ENCODE results near the gene MAPK11. TPM values are rescaled to one million over a fixed set of nuclear protein-coding genes. Genes with fewer than 3 reads are reported as not detected.

Gene MAPK11
- polyA plus RNA-seq (ENCODE audit: insufficient read length in 4 of 4) = 1 to 10 TPM; 6.8 to 9.4 (median 8.8) TPM

DNA sequence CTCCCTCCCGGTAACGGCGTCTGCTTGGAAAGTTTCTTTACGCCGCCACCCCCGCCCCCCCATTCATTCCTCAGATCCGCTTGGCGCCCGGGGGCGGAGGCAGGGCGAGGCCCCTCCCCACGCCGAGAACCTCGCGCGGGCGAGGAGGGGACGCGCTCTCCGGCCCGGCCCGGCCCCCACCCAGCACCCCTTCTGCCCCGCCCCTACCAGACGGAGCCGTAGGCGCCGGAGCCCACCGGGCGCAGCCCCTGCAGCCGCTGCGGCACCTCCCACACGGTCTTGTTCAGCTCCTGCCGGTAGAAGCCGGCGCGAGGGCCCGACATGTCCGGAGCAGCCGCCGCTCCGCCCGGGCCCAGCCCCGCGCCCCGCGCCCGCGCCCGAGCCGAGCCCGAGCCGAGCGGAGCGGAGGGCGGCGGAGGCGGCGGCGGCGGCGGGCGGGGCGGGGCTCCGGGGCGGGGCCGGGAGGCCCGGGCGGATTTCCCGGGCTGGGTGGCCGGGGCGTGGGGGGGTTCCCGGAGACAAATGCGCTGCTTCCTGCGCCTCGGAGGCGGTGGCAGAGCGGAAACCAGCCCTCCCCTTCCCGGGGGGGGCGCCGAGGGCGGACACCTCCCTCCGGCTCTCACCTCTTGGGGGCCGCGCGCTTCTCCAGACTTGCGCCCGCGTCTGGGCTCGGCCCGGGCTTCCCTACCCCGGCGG is at the start of gene MAPK11:
TSS of gene MAPK11 (minus strand) at position 411 of the 696 bp plus-strand sequence. CDS start at position 323, 88 bp downstream.
- no peak for DNase-seq (ENCODE audit: low read depth in 4 of 4, low spot score in 2 of 4)

DNA sequence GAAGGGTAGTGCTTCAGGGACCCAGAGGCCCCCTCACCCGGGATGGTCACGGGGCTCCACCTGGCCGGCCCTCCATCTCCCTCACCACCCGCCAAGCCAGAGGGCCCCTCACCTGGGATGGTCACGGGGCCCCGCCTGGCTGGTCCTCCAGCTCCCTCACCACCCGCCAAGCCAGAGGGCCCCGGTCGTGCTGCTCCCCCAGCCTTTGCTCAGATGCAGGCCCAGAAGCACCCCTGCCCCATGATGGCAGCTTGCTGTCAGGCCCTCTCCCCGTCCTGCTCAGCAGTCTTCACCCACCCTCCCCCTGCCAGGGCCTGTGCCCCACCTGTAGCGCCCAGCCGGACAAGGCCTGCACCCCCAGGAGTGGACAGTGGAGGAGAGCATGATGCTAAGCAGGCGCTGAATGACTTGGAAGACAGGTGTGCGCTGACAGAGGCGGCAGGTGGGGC is 49.3 kb upstream of the MAPK11 start:
- no peak for DNase-seq (ENCODE audit: low read depth in 4 of 4, low spot score in 2 of 4)

DNA sequence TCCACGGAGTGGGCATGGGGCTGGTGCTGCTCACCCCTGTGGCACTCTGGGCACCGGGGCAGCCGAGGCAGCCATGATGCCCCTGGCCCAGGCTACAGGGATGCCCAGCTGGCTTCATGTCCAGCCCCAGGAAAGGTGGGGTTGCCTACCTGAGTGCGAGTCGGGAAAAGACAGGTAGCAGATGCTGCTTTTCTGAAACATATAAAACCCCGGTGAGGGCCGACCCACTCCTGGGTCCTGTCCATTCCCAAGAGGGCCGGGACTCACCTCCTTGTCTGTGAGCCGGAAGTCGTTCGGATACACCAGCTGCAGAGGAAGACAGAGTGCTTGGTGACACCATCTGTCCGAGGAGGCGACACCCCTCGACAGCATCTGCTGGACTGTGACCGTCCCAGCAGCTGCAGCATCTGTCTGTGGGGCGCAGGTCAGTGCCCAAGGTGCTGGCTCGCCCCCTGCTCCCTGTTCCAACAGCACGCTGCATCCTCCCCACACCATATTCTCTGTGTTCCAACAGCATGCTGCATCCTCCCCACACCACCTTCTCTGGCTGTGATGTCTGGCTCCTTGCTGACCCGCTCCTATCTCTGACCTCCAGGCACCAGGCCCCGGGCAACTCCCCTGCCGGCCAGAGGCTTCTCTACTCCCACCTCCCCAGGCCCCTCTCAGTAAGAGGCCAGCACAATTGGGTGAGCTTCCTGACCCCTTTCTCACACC is 48.7 kb upstream of the MAPK11 start:
- DNase-seq (ENCODE audit: low read depth in 4 of 4, low spot score in 2 of 4) = no peak

DNA sequence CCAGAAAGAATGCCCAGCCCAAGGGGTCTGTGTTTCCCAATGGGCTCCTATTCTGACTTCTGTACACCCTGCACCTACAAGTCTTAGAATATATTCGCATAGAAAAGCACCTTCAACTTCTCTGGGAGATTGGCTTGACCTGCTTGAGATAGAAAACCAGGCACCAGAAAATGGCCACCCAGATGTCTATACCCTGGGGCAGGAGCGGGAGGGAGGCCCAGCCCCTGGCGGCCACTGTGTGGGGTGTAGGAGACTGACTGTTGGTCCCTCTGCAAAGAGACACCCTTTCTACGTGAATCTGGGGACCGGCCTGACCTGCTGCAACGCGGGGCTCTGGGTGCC is 48.1 kb upstream of the MAPK11 start:
- DNase-seq (ENCODE audit: low read depth in 4 of 4, low spot score in 2 of 4) = no peak

DNA sequence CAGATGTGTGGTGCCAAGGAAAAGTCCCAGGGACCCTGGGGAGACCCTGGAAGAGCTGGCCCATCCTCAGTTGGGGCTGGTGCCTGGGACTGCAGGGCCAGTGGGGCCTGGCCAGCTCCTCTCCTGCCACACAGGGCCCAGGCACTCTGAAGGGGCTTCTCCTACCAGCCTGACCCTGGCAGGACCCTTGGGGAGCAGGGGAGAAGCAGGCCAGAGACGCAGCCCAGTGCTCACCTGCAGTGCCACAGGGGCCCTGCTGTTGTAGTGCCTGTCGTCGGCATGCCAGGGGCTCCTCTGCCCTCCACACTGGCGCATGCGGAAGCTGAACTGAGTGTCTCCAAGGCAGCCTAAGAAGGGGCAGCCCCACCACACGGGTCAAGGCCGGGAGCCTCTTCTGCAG is 47.5 kb upstream of the MAPK11 start:
- no peak for DNase-seq (ENCODE audit: low read depth in 4 of 4, low spot score in 2 of 4)

DNA sequence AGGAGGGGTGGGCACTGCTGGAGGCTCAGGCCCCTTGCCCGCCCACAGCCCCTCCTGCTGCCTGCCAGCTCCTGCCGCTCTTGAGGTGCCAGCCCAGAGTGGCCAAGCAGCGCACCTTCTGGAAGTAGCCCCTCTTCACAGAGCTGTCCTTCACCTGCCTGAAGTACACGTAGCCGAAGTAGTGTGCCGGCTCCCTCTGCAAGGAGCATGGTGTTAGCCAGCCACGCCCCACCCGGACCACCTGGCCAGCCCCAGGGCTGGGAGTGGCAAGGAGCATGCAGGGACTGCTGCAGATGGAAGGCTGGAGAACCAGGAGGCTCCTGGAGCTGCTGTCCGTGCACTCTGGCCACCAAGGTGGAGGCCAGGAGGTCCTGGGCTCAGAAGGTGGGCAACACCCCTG is 47.0 kb upstream of the MAPK11 start:
- no peak for DNase-seq (ENCODE audit: low read depth in 4 of 4, low spot score in 2 of 4)

DNA sequence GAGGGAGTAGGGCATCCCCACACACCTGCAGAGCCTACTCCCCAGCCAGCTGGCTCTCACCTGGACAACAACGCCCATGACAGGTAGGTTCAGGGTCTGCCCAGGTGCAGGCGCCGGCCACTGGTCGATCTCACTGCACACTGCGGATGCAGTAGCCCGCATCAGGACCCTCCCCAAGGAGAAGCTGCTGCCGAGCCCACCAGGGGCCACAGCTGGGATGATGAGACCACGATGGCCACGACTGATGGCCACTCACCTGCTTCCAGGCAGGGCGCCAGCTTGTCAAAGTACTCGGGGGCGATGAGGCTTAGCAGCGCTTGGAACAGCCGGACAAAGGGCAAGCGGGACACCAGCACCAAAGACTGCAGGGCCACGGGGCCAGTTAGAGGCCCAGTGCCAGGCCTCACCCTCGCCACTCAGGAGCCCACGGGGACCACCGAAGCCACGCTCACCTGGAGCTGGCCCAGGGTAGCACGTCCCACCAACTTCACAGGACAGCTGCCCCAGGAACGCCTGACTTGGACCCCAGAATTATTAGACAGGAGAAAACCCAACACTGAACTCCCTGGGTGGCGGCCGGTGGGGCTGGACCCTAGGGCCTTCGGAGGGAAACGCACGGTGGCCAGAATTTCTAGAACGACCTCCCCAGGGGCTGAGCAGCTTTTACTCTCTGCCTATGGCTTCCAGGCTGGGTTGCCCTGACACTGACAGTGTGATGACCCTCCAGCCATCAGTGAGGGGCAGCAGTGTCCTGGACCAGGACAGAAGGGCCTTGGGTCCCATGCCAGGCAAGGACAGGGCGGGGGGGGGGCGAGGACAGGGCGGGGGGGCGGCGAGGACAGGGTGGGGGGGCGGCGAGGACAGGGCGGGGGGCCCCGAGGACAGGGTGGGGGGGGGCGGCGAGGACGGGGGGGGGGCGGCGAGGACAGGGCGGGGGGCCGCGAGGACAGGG is 46.2 kb upstream of the MAPK11 start:
- no peak for DNase-seq (ENCODE audit: low read depth in 4 of 4, low spot score in 2 of 4)

DNA sequence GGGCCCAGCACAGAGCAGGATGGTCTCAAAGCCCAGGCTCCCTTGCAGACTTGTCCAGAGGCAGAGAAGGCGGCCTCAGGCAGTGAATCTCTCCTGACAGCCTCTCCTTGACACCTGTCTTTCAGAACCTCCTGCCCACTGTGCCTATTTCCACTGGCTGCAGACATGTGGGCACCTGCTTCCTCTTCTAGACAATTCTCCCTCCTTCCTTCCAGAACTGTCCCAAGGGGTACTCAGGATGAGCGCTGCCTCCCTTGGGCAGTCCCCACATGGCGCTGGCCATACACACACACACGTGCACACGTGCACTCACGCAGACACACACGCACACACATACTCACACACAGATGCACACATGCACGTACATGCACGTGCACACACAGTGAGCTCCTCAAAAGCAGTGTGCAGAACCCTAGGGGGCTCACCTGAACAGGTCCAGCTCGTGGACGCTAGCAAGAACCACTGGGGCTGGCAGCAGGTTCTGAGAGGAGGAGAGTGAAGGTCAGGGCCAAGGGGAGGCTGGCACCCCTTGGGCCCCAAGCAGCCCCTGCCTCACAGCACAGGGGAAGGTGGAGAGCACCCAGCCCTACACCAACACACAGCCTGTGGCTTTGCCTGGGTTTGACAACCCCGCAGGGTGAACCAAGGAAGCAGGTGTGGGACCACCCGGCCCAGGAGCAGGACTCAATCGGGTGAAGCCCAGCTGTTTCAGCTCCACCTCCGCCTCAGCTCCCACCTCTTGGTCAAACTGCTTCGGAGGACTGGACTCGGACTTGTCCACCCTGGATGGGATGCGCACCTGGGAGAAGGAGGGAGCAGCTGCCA is 45.3 kb upstream of the MAPK11 start:
- no peak for DNase-seq (ENCODE audit: low read depth in 4 of 4, low spot score in 2 of 4)

DNA sequence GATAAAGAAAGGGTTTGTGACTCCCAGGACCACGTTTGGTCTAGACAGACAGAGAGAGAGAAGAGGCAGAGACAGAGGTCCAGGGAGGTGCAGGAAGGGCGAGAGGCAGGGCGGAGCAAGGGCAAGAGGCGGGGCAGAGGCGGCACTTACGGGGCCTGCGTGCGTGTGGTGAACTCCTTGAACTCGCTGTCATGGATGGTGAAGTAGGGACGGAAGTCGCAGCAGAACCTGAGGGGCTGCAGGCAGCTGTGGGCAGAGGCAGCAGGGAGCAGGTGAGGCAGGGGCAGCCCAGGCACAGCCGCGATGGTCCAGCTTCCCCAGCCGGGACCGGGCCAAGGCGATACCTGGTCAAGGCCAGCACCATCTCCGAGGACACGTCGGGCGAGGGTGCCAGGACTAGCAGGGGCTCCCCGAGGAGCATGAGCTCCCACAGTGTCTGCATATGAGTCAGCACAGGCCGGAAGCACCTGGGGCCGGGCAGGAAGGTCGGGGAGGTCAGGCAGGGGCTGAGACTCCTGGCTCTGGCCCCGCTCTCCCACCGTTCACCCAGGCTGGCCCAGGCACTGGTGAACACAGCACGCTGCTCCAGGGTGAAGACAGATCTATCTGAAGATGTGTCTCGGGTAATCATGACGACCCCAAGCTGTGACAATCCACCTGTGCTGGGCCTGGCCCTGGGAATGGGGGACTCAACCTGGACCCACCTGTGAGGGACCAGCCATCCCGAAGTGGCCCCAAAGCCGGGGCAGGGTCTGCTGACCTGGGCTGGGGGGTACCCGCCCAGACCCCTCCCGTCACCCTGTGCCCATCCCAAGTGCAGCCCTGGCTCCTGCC is 44.5 kb upstream of the MAPK11 start:
- DNase-seq (ENCODE audit: low read depth in 4 of 4, low spot score in 2 of 4) = no peak

DNA sequence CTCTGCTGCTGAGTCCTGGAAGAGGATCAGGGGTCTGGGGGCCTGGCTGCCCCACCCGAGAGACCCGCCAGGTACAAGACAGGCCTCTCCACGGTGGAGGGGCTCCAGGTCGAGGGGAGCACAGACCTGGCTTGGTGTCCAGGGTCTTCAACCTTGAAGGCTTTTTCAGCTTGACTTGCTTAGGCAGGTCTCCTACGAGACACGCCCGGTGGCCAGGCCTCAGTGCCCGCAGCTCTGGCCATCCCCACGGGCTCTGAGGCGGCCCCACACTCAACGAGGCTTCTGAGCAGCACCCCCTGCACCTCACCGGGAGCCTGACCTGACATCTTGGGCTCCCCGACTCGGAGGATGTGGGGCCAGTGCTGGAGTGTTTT is 43.9 kb upstream of the MAPK11 start:
- DNase-seq (ENCODE audit: low read depth in 4 of 4, low spot score in 2 of 4) = no peak

DNA sequence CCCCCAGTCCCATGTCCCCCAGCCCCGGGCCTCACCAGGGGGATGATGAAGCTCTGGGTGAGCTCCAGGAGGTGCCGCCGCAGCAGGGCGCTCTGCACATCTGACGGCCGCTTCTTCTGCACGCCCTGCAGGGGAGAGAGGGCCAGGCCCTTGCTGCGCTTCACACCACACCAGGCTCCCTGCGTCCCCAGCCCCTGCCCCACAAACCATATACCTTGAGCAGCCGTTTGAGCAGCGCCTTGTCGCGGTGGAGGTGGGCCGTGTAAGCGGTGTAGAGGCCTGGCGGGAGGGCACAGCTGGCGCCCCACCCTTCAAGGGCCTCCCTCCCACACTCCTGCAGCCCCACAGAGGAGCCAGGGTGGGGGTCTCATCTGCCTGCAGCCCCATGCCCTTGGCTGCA is 43.4 kb upstream of the MAPK11 start:
- DNase-seq (ENCODE audit: low read depth in 4 of 4, low spot score in 2 of 4) = no peak

DNA sequence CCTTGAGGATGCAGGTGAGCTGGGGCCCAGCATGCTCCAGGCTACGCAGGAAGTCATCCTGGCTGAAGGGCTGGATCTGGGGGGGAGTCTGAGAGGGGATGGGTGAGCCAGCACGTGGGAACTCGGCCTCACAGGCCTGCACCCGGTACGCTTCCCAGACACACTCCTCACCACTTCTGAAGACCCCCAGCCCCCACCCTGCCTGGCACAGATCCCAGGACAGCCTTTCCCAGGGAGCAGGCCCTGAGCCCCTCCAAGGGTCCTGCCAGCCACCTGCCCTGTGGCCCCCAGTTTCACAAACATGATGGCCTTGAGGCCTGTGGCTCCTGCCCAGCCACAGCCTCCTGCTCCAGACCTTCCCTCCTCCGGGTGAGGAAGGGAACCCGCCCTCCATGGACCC is 42.8 kb upstream of the MAPK11 start:
- no peak for DNase-seq (ENCODE audit: low read depth in 4 of 4, low spot score in 2 of 4)

DNA sequence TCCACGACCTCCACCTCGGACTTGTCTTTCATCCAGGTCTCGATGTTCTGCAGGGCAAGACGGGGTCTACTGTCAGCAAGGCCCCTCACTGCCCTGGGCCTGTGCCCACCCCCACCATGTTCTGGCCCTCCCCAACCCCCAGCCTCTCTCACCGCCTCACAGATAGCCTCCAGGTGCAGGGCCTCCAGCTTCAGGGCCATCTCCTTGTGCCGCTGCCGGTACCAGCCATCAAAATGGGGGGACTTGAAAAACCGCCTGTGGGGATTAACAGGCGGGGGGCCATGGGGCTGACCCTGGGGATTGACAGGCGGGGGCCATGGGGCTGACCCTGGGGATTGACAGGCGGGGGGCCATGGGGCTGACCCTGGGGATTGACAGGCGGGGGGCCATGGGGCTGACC is 42.2 kb upstream of the MAPK11 start:
- DNase-seq (ENCODE audit: low read depth in 4 of 4, low spot score in 2 of 4) = no peak

DNA sequence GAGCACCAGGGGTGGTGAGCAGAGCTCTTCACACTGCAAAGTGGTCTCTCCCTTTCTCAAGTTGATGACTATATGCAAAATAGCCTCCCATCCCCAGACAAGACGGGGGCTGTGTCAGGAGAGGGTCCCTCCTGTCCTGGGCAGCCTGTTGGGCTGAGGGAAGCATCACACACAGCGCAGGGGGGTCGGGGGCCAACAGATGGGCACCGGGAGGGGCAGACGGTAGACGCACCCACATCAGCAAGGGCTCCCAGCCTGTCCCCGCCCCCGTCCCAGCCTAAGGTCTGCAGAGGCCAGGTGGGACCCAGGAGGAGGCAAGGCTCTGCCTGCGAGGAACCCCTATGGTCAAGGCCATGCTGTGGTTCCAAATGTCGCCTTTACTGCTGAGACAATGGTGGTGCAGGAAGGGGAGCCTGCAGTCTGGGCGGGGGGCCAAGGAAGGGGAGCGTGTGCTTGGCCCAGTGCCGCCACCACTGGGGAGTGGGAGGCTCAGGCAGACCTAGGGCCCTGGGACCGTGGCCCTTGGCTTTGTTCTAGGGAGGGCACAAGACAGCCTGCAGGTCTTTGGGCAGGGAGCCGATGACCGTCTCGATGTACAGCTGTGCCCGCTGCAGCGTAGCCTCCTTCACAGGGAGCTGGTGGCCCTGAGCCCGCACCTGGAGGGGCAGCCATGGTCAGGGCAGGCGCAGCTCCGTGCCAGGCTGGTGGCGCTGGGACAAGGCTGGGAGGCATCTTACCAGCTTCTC is 41.6 kb upstream of the MAPK11 start:
- DNase-seq (ENCODE audit: low read depth in 4 of 4, low spot score in 2 of 4) = no peak

DNA sequence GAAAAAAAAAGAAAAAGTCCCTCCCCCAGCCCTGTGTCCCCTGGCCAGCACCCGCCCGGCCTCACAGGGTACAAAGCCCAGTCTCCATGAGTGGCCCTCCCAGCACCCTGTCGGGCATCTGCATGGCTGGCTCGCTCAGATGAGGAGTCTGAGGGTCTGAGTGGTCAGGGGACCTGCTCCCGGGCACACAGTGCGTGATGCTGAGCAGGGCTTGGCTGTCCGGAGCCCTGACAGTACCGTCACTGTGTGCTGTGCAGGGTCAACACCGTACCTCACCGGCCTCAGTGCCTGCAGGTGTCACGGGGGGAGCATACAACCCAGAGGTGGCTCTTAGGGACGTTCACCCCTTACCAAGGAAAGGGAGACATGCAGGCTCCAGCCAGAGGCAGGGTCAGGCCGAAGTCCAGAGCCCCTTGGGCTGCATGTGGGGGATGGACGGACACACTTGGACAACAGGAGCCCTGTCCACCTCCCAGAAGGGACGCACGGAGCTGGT is 40.8 kb upstream of the MAPK11 start:
- no peak for DNase-seq (ENCODE audit: low read depth in 4 of 4, low spot score in 2 of 4)

DNA sequence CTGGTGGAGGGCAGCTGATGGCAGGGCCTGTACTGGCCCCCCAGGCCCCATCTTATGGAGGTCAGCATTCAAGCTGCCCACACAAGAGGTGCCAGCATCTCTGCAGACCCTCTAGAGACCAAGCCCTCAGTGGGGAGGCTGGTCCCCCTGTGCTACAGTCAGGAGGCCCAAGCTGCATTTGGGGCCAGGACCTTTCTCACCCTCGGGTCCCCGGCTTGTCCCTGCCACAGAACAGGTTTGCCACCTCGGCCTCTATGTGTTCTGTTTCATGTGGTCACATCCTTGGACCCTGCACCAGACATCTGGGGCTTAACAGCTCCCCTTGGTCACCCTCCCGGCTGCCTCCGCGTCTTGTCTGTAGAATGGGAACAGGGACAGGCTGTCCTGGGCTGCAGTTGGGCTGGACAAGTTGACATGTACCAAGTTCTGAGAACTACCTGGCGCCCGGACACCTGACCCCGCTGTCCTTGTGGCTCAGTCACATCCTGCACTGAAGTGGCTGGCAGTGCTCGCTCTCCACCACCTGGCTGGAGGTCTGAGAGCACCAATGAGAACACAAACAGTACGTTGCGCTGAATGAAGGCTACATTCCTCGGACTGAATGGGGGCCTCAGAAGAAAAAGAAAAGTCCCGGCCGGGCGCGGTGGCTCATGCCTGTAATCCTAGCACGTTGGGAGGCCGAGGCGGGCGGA is 40.0 kb upstream of the MAPK11 start:
- DNase-seq (ENCODE audit: low read depth in 4 of 4, low spot score in 2 of 4) = no peak

DNA sequence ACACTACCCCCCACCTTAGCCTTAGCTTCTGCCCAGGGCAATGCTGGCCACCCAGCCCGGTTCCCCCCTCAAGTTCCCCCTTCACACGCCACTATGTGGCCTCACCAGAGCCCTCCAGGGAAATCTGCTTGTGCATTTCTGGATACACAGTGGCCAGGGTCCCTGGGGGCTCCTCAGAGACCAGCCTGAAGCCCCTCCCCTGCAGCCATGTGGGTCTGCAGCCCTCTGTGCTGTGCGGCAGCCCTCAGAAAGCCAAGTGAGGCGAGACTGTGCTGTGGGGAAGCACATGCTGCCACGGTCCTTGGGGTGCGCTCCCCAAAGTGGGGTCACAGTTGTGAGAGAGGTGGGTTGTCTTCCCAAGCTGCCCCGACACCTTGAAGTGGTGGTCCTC is 39.4 kb upstream of the MAPK11 start:
- no peak for DNase-seq (ENCODE audit: low read depth in 4 of 4, low spot score in 2 of 4)

DNA sequence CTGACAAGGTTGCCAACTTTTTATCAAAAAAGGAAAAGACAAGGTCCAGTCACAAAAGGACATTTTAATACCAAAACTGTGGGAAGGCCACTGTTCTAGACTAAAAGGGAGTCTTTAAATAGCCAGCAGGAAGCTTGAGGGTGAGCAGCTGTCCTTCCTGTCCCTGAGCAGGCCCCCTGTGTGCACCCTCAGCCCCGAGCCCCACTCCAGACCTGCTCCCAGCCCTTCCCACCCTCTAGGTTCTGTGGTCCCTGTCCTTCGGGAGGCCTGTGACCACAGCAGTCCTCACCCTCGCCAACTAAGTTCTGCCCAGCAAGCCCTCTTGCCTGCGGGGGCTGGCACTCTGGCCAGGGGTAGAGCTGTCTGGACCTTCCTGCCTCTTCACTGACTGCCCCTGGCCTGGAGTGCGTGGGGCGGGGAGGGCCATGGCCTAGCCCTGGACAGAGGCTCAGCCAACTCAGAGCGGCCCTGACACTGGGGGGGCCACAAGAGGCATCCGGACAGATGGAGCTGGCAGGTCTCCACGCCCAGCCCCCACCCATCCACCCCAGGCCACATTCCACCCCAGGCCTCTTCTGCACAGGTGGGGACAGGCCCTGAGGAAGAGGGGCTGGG is 38.9 kb upstream of the MAPK11 start:
- DNase-seq (ENCODE audit: low read depth in 4 of 4, low spot score in 2 of 4) = no peak
